Measurements from ENCODE around the gene IQSEC3.
"Not testable (repeated sequence)": the region's sequence is repeated elsewhere in the genome, so short reads cannot be mapped to it uniquely, and the experiment has no call there.

- not testable (repeated sequence) for TF ChIP-seq CTCF, POLR2A (IDR thresholded peaks at IDR 0.05)
These were observed 48.9 kb upstream of the IQSEC3 start for GRCh38 chr12:17370-18340.

Data from heart left ventricle (tissue), 13 donors.